Hepatocyte (in vitro differentiated cells): ENCODE results near the gene UTP4. TPM values are rescaled to one million over a fixed set of nuclear protein-coding genes. Genes with fewer than 3 reads are reported as not detected.
"Not testable (repeated sequence)": the region's sequence is repeated elsewhere in the genome, so short reads cannot be mapped to it uniquely, and the experiment has no call there.

ENCODE experiments used
- DNase-seq: peaks from one replicate; pipeline ENCODE4 v3.0.0-alpha.2; 2016; ENCODE audit warnings: low spot score
- H2AFZ ChIP-seq: fragments of 200-600 bp; sonication (generic); 2 replicates; pipeline ENCODE4 v1.6.0; 2016; ENCODE audit warnings: antibody characterized with exemption, mild to moderate bottlenecking
- H3K27ac ChIP-seq: fragments of 200-600 bp; sonication (generic); 2 replicates; pipeline ENCODE4 v1.5.1; 2016; ENCODE audit warnings: mild to moderate bottlenecking
- H3K27me3 ChIP-seq: fragments of 200-600 bp; sonication (generic); 2 replicates; pipeline ENCODE4 v1.6.1; 2016
- H3K36me3 ChIP-seq: fragments of 200-600 bp; sonication (generic); replicated peaks from 2 replicates; pipeline ENCODE4 v1.5.1; 2016; ENCODE audit warnings: low read depth; ENCODE audit not compliant: insufficient read depth
- H3K4me1 ChIP-seq: fragments of 200-600 bp; sonication (generic); 2 replicates; pipeline ENCODE4 v1.5.1; 2016; ENCODE audit warnings: mild to moderate bottlenecking, moderate library complexity; ENCODE audit not compliant: insufficient read depth
- H3K4me2 ChIP-seq: fragments of 200-600 bp; sonication (generic); 2 replicates; pipeline ENCODE4 v1.6.0; 2016
- H3K4me3 ChIP-seq: fragments of 200-600 bp; sonication (generic); 2 replicates; pipeline ENCODE4 v1.5.1; 2016; ENCODE audit warnings: mild to moderate bottlenecking
- H3K79me2 ChIP-seq: fragments of 200-600 bp; sonication (generic); 2 replicates; pipeline ENCODE4 v1.6.0; 2017; ENCODE audit warnings: mild to moderate bottlenecking
- H3K9me2 ChIP-seq: fragments of 200-600 bp; sonication (generic); replicated peaks from 2 replicates; pipeline ENCODE4 v1.6.0; 2017; ENCODE audit warnings: mild to moderate bottlenecking; ENCODE audit not compliant: insufficient read depth
- H3K9me3 ChIP-seq: fragments of 200-600 bp; sonication (generic); 2 replicates; pipeline ENCODE4 v1.5.1; 2016; ENCODE audit warnings: low read depth, mild to moderate bottlenecking
- H4K20me1 ChIP-seq: fragments of 200-600 bp; sonication (generic); 2 replicates; pipeline ENCODE4 v1.6.0; 2016; ENCODE audit warnings: mild to moderate bottlenecking; ENCODE audit not compliant: insufficient read depth, poor library complexity, severe bottlenecking
- EZH2 ChIP-seq: fragments of 200-600 bp; sonication (generic); IDR thresholded peaks from 2 replicates; pipeline ENCODE4 v1.6.1; 2016; ENCODE audit warnings: antibody characterized with exemption, mild to moderate bottlenecking, borderline replicate concordance
- EZH2phosphoT487 ChIP-seq: fragments of 200-600 bp; sonication (generic); IDR thresholded peaks from one replicate; pipeline ENCODE4 v1.6.1; 2018; ENCODE audit warnings: antibody characterized with exemption, mild to moderate bottlenecking, low read depth, moderate library complexity; ENCODE audit not compliant: unreplicated experiment, severe bottlenecking
- whole genome bisulfite sequencing: methylation state at CpG from one replicate; pipeline ENCODE4 v1.1.6; 2016; ENCODE audit warnings: low lambda C conversion rate; ENCODE audit errors: missing lambda C conversion rate; 5-methylcytosine and 5-hydroxymethylcytosine counted together
- polyA plus RNA-seq: library from polyadenylated mRNA; unstranded; fragments of >200 nt; fragmentation: Nextera tagmentation; extraction: Ambion mirVana; gene quantifications from 2 replicates; pipeline ENCODE4 v1.2.1, GENCODE V29; 2016
- total RNA-seq: library from RNA; depleted of rRNA; stranded (reverse); fragments of >200 nt; gene quantifications from 2 replicates; pipeline ENCODE4 v1.2.3, GENCODE V29; 2014
- TF ChIP-seq, protein P1 (sequence below): fragments of 200-600 bp; sonication (generic); IDR thresholded peaks from 2 replicates; pipeline ENCODE4 v1.5.1; 2016; ENCODE audit warnings: antibody characterized with exemption, mild to moderate bottlenecking; ENCODE audit not compliant: poor library complexity

Gene UTP4
- total and polyA plus RNA-seq, 2 experiments from 2014 or later = 12.7 to 41.4 TPM

DNA sequence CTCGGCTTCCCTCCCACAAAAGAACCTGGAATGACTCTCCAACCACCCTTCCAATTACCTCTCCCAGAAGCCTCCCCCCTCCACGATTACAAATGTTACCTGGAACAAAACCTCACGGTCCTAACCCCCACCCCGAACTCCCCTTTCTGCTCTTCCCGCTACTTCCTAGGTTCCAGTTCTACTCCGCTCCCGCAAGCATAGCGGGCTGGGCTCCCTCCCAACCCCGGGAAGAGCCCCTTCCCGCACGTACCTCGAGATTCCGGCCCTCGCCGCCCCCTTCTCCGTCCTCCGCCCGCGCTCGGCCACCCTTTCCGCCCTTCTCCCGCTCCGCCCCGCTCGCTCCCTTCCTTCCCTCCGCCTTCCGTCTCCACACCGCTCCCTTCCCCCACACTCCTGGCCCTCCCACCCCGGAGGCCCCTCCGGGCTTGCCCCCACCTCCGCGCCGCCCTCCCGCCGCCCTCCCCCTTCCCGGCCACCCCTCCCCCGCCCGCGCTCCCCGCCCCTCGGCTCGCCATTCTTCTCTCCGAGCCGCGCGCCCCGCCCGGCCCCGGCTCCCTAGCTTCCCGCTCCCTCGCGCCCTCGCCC, 518 bp upstream of the UTP4 start:
- peaks cover 9% of the 10 kb centered on the region for H3K4me1 ChIP-seq
- H3K4me2 ChIP-seq = peak overlapping the region; percentile 79
- H2AFZ ChIP-seq = peak overlapping the region; percentile 89
- TF ChIP-seq EZH2 (no peak), EZH2phosphoT487 (no peak)
- TF ChIP-seq, protein P1, sequence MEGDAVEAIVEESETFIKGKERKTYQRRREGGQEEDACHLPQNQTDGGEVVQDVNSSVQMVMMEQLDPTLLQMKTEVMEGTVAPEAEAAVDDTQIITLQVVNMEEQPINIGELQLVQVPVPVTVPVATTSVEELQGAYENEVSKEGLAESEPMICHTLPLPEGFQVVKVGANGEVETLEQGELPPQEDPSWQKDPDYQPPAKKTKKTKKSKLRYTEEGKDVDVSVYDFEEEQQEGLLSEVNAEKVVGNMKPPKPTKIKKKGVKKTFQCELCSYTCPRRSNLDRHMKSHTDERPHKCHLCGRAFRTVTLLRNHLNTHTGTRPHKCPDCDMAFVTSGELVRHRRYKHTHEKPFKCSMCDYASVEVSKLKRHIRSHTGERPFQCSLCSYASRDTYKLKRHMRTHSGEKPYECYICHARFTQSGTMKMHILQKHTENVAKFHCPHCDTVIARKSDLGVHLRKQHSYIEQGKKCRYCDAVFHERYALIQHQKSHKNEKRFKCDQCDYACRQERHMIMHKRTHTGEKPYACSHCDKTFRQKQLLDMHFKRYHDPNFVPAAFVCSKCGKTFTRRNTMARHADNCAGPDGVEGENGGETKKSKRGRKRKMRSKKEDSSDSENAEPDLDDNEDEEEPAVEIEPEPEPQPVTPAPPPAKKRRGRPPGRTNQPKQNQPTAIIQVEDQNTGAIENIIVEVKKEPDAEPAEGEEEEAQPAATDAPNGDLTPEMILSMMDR = no peak
- H3K4me3 ChIP-seq = peak overlapping the region; percentile 91
- H3K36me3 ChIP-seq = no peaks in the 10 kb centered on the region
- peak overlapping the region; percentile 99 for H3K27ac ChIP-seq
- 0% methylated on average over 7 of the region's 53 CpGs for WGBS
- H3K27me3 ChIP-seq = no peaks in the 10 kb centered on the region
- H3K9me3 ChIP-seq = no peaks in the 10 kb centered on the region
- peak; percentile 95 for DNase-seq
- H3K9me2 ChIP-seq = no peaks in the 10 kb centered on the region
- peaks cover 25% of the 10 kb centered on the region for H4K20me1 ChIP-seq
- H3K79me2 ChIP-seq = peaks cover 91% of the 10 kb centered on the region

- Histone ChIP-seq H3K4me2 (peak overlapping the region; percentile 90), H3K27me3 (no peaks in the 10 kb centered on the region), H3K9me2 (no peaks in the 10 kb centered on the region), H3K36me3 (no peaks in the 10 kb centered on the region), H3K79me2 (peaks cover 91% of the 10 kb centered on the region), H3K4me1 (peaks cover 9% of the 10 kb centered on the region), H3K4me3 (peak overlapping the region; percentile 74), H2AFZ (no peak overlapping the region), H4K20me1 (peaks cover 19% of the 10 kb centered on the region), H3K9me3 (no peaks in the 10 kb centered on the region), H3K27ac (no peak overlapping the region)
- WGBS = 46% methylated on average over 5 of the region's 5 CpGs
- no peak for TF ChIP-seq EZH2
- TF ChIP-seq EZH2phosphoT487 = no peak
- TF ChIP-seq, protein P1 = no peak
- no peak for DNase-seq
Observed at GRCh38 chr16:69133373-69133954, 1.0 kb downstream of the UTP4 start.

GRCh38 chr16:69138608-69139007, 6.2 kb downstream of the UTP4 start:
- no peak overlapping the region for H2AFZ ChIP-seq
- H3K79me2 ChIP-seq = peaks cover 53% of the 10 kb centered on the region
- DNase-seq = no peak
- peaks cover 2% of the 10 kb centered on the region for H3K4me1 ChIP-seq
- no peaks in the 10 kb centered on the region for H3K27me3 ChIP-seq
- WGBS = 91% methylated on average over 2 of the region's 2 CpGs
- TF ChIP-seq, protein P1 = no peak
- TF ChIP-seq EZH2 (no peak), EZH2phosphoT487 (no peak)
- H4K20me1 ChIP-seq = no peaks in the 10 kb centered on the region
- no peak overlapping the region for H3K4me2 ChIP-seq
- no peaks in the 10 kb centered on the region for H3K9me2 ChIP-seq
- no peaks in the 10 kb centered on the region for H3K9me3 ChIP-seq
- no peak overlapping the region for H3K4me3 ChIP-seq
- H3K36me3 ChIP-seq = no peaks in the 10 kb centered on the region
- no peak overlapping the region for H3K27ac ChIP-seq

DNA sequence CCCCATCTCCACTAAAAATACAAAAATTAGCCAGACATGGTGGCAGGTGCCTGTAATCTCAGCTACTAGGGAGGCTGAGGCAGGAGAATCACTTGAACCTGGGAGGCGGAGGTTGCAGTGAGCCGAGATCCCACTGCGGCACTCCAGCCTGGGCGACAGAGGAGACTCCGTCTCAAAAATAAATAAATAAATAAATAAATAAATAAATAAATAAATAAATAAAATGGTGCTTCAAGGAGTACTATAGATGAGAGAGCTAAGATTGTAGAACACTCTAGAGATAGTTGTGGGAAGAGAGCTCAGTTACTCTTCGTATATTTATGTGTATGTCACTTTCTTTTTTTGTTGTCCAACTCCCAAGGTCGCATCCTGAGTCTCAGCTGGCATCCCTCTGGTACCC, 7.0 kb downstream of the UTP4 start:
- not testable (repeated sequence) for DNase-seq, H3K4me1 ChIP-seq, H3K36me3 ChIP-seq, H3K9me2 ChIP-seq, H3K9me3 ChIP-seq, H4K20me1 ChIP-seq, H2AFZ ChIP-seq, H3K4me3 ChIP-seq, H3K4me2 ChIP-seq, H3K27ac ChIP-seq, H3K27me3 ChIP-seq
- H3K79me2 ChIP-seq = peaks cover 45% of the 10 kb centered on the region
- 98% methylated on average over 7 of the region's 7 CpGs for WGBS
